Stimulated activated CD8-positive, alpha-beta memory T cell treated with anti-CD3 and anti-CD28 coated beads, Interleukin-2, amount 100 ng/mL, for 1 hour (primary cell): ENCODE measurements around the gene MT1HL1.
"Not testable (repeated sequence)": the region's sequence is repeated elsewhere in the genome, so short reads cannot be mapped to it uniquely, and the experiment has no call there.

ENCODE experiments used
- DNase-seq, 2 donors: peaks; one replicate each; pipeline ENCODE4 v3.0.0-alpha.2; 2020; ENCODE audit warnings: low read depth in 2 of 2

MT1HL1 gene

GRCh38 chr1:237016626-237017025 is 12.4 kb upstream of the MT1HL1 start:
- no peak for DNase-seq

GRCh38 chr1:237013608-237014007 is 9.4 kb upstream of the MT1HL1 start:
- no peak for DNase-seq

DNA sequence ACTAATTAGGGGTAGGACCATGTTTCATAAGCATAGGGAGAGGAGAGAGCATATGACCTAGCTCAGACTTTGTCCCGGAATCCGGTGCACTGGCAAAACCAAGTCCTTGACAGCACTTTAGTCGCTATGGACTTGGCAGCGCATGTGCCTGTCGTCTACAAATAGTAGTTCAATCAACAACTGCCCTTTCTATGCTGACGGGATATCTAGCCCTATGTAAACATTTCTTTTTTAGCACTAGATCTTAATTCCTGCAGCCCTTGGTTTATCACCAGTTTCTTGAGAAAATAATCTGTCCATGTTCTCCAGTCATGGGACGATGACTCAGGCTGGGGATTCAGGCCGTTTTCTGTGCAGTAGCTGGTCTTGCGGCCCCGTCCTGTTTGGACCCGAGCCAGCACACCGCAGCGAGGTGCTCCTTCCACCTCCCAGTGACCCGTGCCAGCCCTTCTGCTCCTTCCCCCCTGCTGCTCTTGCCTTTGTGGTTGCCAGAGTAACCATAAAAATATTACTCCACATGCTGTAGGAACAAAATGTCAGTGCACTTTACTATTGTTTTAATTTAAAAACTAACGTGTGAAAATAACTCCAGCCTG is 8.6 kb upstream of the MT1HL1 start:
- DNase-seq: no peak

DNA sequence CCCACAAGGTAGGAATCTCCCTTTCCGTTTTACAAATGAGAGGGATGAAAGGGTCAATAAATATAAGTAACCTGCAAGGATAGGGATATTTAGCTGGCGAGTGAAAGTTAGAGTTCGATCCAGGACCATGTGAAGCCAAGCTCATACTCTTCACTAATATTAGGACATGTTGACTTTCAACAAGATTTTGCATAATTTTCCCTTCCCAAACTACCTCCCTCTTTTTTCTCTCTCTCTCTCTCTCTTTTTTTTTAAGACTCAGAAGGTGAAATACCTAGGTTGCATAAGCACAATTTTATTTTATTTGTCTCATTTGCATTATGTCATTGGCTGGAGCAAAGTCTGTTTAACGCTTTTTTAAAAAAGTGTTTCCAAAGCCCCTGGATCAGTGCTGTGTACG is 8.1 kb upstream of the MT1HL1 start:
- no peak for DNase-seq

DNA sequence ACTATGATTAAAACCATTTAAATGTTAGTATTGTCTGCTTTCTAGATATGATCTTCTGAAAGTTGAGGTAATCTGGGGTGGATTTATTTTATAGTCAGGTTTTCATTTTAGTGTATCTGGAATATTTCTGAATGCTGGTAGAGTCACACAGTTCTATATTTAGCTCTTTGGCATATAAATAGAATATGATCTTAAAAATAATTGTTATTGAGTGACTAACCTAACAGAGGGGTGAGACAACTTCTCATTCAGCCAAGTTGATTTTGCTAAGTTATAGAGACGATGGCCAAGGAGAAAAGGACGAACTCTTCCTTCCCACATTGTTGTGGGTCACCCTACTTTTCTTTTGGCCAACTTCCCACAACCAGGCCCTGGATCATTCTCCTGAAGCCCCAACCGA is 7.2 kb upstream of the MT1HL1 start:
- no peak for DNase-seq

GRCh38 chr1:237009611-237010010 is 5.4 kb upstream of the MT1HL1 start:
- DNase-seq: no peak

DNA sequence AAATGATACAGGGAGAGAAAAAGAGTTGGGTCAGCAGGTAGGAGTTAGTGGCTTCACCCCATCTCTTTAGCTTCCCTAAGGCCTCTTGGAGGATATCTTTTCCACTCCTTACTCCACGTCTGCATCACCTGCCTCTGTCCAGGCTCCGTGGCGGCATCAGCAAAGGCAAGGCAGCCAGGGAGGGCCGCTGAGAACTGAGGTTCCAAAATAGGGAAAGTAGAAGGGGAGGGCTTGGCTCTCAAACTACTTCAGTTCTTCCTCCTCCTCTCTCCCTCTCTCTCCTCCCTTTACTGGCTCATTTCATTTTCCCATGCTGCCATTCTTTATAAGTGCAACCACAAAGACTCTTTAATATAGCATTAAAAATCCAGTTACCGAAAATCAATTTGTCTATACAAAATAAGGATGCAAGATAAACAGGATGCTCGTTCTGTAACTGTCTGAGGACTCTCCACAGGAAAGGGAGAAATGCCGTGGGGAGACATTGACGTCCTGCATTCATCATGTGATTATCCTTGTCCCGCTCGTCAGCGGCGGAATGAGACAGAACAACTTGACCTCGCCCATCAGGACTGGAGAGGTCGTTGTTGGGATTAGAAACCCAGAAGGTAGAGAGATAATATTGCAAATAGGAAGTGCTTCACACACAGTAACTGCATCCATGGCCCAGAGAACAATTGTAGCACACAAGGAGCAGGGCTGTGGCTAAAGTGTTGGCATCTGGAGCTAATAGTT is 3.1 kb upstream of the MT1HL1 start:
- no peak for DNase-seq

DNA sequence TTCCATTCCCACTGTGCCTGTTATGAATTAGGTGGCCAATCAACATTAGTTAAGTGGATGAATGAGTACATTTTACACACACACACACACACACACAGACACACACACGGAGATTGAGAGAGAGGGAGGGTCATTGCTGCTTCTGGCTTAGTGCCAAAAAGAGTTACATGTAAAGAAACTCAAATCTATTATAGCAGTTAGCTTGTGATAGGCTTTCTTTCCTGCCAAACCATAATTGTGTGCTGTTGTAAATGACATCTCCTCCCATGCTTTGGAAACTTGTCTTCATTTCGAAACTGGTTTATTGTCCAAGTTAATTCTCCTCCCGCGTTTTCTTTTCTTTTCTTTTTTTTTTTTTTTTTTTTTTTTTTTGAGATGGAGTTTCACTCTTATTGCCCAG is 1.4 kb upstream of the MT1HL1 start:
- no peak for DNase-seq

DNA sequence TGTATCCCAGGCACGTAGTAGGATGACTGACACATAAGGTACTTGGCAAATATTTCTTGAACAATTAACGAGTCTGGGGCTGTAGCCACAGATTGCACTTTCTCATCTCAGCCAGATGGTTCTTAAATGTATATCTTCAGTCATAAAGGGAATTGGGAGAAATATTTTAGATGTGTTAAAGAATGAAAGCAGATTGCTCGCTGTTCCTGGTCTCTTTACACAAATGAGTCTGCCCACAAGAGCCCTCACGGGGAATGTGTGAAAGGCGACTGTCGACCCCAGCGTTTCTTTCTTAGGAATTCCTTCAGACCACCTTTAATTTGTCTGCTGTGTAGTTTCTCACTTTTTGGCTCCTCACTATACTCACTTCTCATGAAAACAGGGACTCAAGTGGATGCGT is 725 bp downstream of the MT1HL1 start:
- DNase-seq: no peak

- no peak for DNase-seq
Measured at GRCh38 chr1:237000191-237000590, 4.0 kb downstream of the MT1HL1 start.

GRCh38 chr1:236998546-236998945 is 5.7 kb downstream of the MT1HL1 start:
- DNase-seq: no peak

- no peak for DNase-seq
Measured at GRCh38 chr1:236997882-236998281, 6.4 kb downstream of the MT1HL1 start.

GRCh38 chr1:236997361-236997760 is 6.9 kb downstream of the MT1HL1 start:
- no peak for DNase-seq

DNA sequence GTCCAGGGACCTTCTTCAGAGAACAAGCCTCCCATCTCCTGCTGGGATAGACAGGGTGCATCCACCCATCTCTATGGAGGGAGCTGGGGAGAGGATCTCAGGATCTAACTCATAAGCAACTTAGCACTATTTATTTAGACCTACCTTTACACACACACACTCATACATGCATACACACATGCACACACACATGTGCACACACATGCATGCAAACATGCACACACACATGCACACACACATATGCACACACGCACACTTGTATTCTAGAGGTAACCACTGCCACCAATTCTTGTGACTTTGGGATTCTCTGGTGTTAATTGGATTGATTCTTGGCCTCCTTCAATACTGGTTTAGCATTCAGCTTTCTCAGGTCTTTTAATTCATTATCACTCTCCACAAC is 9.8 kb downstream of the MT1HL1 start:
- no peak for DNase-seq

DNA sequence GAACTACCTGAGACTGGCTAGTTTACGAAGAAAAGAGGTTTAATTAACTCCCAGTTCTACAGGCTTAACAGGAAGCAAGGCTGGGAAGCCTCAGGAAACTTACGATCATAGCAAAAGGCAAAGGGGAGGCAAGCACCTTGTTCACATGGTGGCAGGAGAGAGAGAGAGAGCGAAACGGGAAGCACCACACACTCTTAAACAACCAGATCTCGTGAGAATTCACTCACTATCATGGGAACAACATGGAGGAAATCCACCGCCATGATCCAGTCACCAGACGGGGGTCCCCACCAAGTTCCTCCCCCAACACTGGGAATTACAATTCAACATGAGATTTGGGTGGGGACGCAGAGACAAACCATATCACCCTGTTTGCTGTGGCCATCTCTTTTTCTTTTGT is 11.8 kb downstream of the MT1HL1 start:
- no peak for DNase-seq

DNA sequence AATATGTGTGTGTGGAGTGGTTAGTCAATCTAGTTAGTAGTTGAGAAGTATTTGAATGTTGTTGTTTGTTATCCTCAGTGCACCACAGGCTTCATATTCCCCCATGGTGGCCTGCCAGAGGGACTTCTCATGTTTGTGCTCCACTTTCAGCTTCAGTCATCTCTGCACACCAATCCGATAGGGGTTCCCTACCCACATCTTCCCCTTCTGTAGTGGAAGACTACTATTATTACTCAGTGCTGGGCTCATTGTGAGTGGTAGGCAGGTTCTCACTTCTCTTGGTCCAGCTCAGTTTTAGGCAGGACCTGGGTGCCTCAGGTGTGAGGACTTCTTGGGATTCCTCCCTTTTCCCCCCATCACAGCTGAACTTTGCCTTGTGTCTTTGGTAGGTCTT is 14.2 kb downstream of the MT1HL1 start:
- no peak for DNase-seq

GRCh38 chr1:236989290-236990051 is 14.8 kb downstream of the MT1HL1 start:
- no peak for DNase-seq

DNA sequence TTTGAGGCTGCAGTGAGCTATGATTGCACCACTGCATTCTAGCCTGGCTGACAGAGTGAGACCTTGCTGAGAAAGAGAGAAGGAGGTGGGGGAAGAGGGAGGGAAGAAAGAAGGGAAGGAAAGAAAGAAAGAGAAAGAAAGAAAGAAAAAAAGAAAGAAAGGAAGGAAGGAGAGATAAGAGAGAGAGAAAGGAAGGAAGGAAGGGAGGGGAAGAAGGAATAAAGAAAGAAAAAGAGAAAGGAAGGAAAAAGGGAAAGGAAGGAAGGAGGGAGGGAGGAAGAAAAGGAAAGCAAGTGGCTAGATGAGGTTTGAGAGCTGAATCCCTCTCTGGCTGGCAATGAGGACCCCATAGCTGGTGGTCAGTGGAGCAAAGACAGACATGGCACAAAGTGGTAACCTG is 20.4 kb downstream of the MT1HL1 start:
- DNase-seq: no peak

- DNase-seq: no peak
Measured at GRCh38 chr1:236982380-236982779, 21.9 kb downstream of the MT1HL1 start.

GRCh38 chr1:236981431-236981830 is 22.8 kb downstream of the MT1HL1 start:
- not testable (repeated sequence) for DNase-seq

DNA sequence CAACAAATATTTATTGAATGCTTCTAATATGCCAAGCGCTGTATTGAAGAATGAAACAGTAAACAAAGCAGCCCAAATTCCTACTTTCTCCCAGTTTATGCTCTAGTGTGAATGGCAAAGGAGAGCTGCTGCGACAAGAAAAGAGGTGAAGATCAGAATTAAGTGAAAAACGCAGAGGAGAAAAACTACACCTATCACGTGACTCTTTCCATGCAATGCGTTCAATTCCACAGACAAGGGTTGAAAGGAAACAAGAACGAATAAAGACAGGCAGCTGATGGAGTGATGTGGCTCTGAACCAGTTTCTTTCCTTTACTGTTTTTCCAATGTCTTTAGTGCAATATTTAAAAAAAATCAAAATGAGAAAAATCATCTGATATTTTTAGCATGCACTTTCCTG is 23.6 kb downstream of the MT1HL1 start:
- DNase-seq: no peak

- no peak for DNase-seq
Measured at GRCh38 chr1:236979149-236979900, 24.9 kb downstream of the MT1HL1 start.
